HL-60 (cell line): ENCODE data around the gene MYB.

Experiments
- POLR2AphosphoS5 ChIP-seq: IDR thresholded peaks from 2 replicates; pipeline ENCODE4 v1.6.1; 2012; ENCODE audit warnings: low read depth
- TF ChIP-seq, protein P1 (sequence below): IDR thresholded peaks from one replicate; pipeline ENCODE4 v1.5.1; 2011; ENCODE audit warnings: low read length, control low read depth, inconsistent platforms; ENCODE audit not compliant: insufficient read depth
- TF ChIP-seq, protein P2 (sequence below): IDR thresholded peaks from 2 replicates; pipeline ENCODE4 v1.6.1; 2012; ENCODE audit warnings: low read depth; ENCODE audit not compliant: insufficient replicate concordance

DNA sequence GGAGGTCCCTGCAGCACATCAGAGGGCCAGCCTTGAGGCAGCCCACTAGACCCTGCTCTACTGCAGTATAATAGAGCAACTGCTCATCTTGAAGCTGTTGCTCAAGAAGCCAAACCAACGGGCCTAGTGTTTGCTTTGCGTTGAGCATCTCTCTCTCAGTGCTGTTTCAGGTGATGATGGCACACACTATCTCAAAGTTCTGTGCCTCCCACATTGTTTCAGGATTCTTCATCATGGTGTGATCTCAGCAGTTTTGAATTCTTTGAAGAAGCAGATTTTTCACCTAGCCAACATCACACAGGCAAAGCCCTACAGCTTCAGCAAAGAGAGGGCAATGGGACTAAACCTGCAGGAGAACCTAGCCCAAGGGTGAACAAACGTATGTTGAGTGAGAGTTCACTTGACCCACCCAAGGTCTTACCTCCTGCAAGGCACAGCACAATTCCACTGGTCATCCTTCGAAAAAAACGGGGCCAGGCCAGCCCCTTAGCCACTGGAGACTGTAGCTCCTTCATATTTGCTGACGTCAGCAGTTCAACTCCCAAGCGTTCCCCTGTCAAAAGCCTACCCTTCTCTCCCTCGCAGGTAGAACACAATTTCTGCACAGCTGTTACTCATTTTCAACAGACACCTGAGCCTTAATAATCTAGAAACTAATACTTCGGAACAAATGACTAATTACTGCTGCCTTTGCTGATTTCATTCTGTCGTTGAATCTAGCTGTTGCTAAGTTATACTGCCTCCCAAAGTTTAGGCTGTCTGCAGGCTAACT is 15.8 kb downstream of the MYB start:
- TF ChIP-seq, protein P1, sequence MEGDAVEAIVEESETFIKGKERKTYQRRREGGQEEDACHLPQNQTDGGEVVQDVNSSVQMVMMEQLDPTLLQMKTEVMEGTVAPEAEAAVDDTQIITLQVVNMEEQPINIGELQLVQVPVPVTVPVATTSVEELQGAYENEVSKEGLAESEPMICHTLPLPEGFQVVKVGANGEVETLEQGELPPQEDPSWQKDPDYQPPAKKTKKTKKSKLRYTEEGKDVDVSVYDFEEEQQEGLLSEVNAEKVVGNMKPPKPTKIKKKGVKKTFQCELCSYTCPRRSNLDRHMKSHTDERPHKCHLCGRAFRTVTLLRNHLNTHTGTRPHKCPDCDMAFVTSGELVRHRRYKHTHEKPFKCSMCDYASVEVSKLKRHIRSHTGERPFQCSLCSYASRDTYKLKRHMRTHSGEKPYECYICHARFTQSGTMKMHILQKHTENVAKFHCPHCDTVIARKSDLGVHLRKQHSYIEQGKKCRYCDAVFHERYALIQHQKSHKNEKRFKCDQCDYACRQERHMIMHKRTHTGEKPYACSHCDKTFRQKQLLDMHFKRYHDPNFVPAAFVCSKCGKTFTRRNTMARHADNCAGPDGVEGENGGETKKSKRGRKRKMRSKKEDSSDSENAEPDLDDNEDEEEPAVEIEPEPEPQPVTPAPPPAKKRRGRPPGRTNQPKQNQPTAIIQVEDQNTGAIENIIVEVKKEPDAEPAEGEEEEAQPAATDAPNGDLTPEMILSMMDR: no peak
- no peak; the same call in 1 of the 2 replicates for TF ChIP-seq POLR2AphosphoS5
- TF ChIP-seq, protein P2, sequence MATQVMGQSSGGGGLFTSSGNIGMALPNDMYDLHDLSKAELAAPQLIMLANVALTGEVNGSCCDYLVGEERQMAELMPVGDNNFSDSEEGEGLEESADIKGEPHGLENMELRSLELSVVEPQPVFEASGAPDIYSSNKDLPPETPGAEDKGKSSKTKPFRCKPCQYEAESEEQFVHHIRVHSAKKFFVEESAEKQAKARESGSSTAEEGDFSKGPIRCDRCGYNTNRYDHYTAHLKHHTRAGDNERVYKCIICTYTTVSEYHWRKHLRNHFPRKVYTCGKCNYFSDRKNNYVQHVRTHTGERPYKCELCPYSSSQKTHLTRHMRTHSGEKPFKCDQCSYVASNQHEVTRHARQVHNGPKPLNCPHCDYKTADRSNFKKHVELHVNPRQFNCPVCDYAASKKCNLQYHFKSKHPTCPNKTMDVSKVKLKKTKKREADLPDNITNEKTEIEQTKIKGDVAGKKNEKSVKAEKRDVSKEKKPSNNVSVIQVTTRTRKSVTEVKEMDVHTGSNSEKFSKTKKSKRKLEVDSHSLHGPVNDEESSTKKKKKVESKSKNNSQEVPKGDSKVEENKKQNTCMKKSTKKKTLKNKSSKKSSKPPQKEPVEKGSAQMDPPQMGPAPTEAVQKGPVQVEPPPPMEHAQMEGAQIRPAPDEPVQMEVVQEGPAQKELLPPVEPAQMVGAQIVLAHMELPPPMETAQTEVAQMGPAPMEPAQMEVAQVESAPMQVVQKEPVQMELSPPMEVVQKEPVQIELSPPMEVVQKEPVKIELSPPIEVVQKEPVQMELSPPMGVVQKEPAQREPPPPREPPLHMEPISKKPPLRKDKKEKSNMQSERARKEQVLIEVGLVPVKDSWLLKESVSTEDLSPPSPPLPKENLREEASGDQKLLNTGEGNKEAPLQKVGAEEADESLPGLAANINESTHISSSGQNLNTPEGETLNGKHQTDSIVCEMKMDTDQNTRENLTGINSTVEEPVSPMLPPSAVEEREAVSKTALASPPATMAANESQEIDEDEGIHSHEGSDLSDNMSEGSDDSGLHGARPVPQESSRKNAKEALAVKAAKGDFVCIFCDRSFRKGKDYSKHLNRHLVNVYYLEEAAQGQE: no peak
